Nephron (organoid): ENCODE data around the gene ZNF221.

ENCODE experiments used
- H3K27ac Mint-ChIP-seq, 3 experiments: 2 replicates each; pipeline ENCODE4 v1.8.0; 2020; ENCODE audit warnings: mixed read lengths in 3 of 3, mild to moderate bottlenecking in 2 of 3, moderate library complexity in 1 of 3
- H3K27me3 Mint-ChIP-seq: 2 replicates; pipeline ENCODE4 v1.8.0; 2021; ENCODE audit warnings: low read depth, mild to moderate bottlenecking, moderate library complexity, mixed read lengths
- H3K36me3 Mint-ChIP-seq: 2 replicates; pipeline ENCODE4 v1.8.0; 2020; ENCODE audit warnings: low read depth, mixed read lengths
- H3K4me1 Mint-ChIP-seq: 2 replicates; pipeline ENCODE4 v1.8.0; 2020; ENCODE audit warnings: mixed read lengths
- H3K4me3 Mint-ChIP-seq, 3 experiments: 2 replicates each; pipeline ENCODE4 v1.8.0; 2020; ENCODE audit warnings: mild to moderate bottlenecking in 3 of 3, mixed read lengths in 3 of 3, moderate library complexity in 2 of 3
- H3K9me3 Mint-ChIP-seq: 2 replicates; pipeline ENCODE4 v1.8.0; 2020; ENCODE audit warnings: mixed read lengths
- TF ChIP-seq, protein P1 (sequence below), 3 experiments: fragments of 200-600 bp; sonication (generic); IDR thresholded peaks; one replicate each; pipeline ENCODE4 v1.5.0; 2021; ENCODE audit warnings: antibody characterized with exemption in 3 of 3; ENCODE audit not compliant: unreplicated experiment in 3 of 3

ZNF221 gene

DNA sequence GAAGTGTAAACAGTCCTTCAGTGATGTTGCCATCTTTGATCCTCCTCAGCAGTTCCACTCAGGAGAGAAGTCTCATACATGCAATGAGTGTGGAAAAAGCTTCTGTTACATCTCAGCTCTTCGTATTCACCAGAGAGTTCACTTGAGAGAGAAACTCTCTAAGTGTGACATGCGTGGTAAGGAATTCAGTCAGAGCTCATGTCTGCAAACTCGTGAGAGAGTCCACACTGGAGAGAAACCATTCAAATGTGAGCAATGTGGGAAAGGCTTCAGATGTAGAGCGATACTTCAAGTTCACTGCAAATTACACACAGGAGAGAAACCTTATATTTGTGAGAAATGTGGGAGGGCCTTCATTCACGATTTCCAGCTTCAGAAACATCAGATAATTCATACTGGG lies 59.4 kb downstream of the ZNF221 start:
- no peak overlapping the region for H3K4me3 Mint-ChIP-seq
- TF ChIP-seq, protein P1, sequence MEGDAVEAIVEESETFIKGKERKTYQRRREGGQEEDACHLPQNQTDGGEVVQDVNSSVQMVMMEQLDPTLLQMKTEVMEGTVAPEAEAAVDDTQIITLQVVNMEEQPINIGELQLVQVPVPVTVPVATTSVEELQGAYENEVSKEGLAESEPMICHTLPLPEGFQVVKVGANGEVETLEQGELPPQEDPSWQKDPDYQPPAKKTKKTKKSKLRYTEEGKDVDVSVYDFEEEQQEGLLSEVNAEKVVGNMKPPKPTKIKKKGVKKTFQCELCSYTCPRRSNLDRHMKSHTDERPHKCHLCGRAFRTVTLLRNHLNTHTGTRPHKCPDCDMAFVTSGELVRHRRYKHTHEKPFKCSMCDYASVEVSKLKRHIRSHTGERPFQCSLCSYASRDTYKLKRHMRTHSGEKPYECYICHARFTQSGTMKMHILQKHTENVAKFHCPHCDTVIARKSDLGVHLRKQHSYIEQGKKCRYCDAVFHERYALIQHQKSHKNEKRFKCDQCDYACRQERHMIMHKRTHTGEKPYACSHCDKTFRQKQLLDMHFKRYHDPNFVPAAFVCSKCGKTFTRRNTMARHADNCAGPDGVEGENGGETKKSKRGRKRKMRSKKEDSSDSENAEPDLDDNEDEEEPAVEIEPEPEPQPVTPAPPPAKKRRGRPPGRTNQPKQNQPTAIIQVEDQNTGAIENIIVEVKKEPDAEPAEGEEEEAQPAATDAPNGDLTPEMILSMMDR (IDR thresholded peaks at IDR 0.05; ENCODE audit: unreplicated experiment in 3 of 3): no peak
- no peaks in the 10 kb centered on the region for H3K27me3 Mint-ChIP-seq
- no peak overlapping the region for H3K27ac Mint-ChIP-seq
- H3K4me1 Mint-ChIP-seq: no peaks in the 10 kb centered on the region
- H3K36me3 Mint-ChIP-seq: peaks cover 83% of the 10 kb centered on the region
- peaks cover 81% of the 10 kb centered on the region for H3K9me3 Mint-ChIP-seq
